Ovary (tissue), 3 donors: ENCODE data around the gene POU2AF1.

Experiments
- POLR2A ChIP-seq: fragments of 450-650 bp; IDR thresholded peaks from one replicate; pipeline ENCODE4 v1.6.1; 2017; ENCODE audit warnings: antibody characterized with exemption, mild to moderate bottlenecking, moderate library complexity
- TF ChIP-seq, protein P1 (sequence below), 3 donors: fragments of 450-650 bp in 2 of 3; fragments of 200-600 bp in 1 of 3; IDR thresholded peaks; one replicate each; pipeline versions ENCODE4 v1.5.1 to v1.8.0; 2016 to 2022; ENCODE audit warnings: antibody characterized with exemption in 3 of 3, mild to moderate bottlenecking in 1 of 3
- donor health status: DM: no; HTN: no; CAD: no.

- no peak for TF ChIP-seq POLR2A
- TF ChIP-seq, protein P1, sequence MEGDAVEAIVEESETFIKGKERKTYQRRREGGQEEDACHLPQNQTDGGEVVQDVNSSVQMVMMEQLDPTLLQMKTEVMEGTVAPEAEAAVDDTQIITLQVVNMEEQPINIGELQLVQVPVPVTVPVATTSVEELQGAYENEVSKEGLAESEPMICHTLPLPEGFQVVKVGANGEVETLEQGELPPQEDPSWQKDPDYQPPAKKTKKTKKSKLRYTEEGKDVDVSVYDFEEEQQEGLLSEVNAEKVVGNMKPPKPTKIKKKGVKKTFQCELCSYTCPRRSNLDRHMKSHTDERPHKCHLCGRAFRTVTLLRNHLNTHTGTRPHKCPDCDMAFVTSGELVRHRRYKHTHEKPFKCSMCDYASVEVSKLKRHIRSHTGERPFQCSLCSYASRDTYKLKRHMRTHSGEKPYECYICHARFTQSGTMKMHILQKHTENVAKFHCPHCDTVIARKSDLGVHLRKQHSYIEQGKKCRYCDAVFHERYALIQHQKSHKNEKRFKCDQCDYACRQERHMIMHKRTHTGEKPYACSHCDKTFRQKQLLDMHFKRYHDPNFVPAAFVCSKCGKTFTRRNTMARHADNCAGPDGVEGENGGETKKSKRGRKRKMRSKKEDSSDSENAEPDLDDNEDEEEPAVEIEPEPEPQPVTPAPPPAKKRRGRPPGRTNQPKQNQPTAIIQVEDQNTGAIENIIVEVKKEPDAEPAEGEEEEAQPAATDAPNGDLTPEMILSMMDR (IDR thresholded peaks at IDR 0.05): no peak
Measured at GRCh38 chr11:111336062-111336461, 43.0 kb downstream of the POU2AF1 start.
